Stimulated activated CD8-positive, alpha-beta memory T cell treated with anti-CD3 and anti-CD28 coated beads, Interleukin-4, amount 100 ng/mL, for 1 hour (primary cell): Measurements from ENCODE around the gene DTX1.
"Not testable (repeated sequence)": the region's sequence is repeated elsewhere in the genome, so short reads cannot be mapped to it uniquely, and the experiment has no call there.

ENCODE experiments used
- DNase-seq, 2 donors: peaks; one replicate each; pipeline ENCODE4 v3.0.0-alpha.2; 2020; ENCODE audit warnings: low read depth in 2 of 2, low spot score in 1 of 2

Gene DTX1

DNA sequence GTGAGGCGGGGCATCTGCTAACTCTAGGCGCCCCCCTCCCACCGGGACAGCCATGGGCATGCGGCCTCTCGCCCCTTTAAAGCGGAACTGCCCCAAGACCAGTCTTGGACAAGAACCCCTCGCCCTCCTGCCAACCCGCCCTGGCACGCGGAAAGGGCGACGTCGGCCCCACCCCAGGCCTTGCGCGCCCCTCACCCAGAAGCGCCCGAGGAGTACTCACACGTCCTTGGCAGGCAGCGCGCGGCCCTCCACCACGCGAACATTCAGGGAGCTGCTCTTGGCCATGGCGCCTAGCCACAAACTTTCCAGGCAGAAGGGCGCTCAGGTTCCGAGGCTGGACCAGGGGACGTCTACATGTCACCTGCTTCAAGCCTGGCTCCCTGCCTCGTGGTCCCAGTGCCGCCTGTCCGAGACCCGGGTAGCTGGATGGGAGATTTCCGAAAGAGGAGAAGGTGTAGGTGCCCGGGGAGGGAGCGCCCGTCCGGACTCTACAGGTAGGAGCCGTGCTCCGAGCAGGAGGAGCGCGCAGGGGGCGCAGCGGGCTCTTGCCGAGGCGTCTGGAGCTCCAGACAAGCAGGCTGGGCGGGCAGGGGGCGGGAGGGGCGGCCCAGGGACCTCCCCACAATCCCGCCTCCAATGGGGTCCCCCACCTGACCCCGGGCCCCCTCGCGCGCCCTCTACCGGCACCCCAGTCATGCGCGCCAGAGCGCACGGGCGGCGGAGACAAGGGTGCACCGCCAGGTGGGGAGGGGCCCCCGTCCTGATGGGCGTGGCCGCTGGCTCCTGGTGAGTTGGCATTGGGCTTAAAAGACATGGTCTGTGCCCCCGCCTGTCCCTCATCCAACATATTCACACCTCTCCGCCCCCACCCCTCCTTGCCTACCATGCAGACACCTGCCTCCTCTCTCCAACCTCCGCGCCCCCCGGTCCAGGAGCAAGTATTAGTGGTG, 78.9 kb downstream of the DTX1 start, which contains the start of gene RASAL1:
Gene RASAL1, minus strand, starts transcription at position 584 of the 950 bp plus-strand sequence. Its CDS starts 299 bp downstream, at position 285.
- DNase-seq = peak in 1 of 2 donors; percentile 25

DNA sequence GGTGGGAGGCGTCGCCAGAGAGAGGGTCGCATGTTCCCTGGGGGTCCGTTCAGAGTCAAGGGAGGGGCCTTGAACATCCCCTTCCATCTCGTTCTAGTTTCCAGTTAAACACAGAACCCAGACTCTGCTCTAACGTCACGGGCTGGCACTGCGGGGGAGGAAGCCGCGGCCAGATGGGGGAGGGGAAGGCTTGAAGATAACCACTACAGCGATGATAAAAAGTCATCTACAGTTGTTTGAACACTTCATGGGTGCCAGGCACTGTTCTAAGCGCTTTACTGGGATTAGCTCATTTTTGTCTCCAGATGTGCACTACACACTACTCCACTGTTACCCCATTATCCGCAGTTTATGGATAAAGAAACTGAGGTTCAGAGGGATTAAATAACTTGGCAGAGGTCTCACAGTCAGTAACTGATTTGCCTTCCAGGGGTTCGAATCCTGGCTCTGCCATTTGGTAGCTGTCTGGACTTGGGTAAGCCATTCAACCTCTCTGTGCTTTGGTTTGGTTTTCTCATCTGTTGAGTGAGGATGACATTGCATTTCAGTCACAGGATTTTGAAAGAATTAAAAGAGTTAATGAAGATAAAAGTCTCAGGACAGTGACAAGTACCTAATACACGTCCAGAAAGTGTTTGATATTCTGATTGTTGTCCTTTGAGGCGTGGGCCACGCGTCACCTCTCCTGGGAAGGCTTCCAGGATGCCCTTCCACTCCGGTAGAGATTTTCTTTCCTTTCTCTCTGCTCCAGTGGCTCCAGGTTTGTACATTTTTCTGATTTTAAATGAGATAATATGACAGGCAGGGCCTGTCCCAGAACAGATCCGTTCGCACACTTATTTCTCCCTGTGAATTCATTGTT, 79.8 kb downstream of the DTX1 start:
- no peak for DNase-seq

DNA sequence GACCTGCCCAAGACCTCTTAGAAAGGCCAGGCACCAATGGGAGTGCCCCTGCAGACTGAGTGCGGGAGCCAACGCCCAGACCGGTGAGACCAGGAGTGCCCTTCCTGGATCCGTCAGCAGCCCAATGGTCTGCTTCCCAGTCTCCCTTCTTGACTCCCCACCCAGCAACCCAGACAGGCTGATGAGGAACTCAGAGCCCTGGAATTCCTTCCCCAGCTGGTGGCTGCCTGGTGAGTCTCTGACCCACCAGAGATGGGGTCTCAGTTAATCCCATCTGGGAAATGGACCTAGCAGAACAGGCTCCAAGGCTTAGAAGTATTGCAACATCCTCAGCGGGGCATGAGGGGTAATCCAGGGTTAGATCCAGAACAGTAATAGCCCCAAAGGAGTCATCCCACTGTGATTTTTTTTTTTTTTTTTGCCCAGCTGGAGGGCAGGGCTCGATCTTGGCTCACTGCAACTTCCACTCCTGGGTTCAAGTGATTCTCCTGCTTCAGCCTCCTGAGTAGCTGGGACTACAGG, 80.5 kb downstream of the DTX1 start:
- DNase-seq = no peak

DNA sequence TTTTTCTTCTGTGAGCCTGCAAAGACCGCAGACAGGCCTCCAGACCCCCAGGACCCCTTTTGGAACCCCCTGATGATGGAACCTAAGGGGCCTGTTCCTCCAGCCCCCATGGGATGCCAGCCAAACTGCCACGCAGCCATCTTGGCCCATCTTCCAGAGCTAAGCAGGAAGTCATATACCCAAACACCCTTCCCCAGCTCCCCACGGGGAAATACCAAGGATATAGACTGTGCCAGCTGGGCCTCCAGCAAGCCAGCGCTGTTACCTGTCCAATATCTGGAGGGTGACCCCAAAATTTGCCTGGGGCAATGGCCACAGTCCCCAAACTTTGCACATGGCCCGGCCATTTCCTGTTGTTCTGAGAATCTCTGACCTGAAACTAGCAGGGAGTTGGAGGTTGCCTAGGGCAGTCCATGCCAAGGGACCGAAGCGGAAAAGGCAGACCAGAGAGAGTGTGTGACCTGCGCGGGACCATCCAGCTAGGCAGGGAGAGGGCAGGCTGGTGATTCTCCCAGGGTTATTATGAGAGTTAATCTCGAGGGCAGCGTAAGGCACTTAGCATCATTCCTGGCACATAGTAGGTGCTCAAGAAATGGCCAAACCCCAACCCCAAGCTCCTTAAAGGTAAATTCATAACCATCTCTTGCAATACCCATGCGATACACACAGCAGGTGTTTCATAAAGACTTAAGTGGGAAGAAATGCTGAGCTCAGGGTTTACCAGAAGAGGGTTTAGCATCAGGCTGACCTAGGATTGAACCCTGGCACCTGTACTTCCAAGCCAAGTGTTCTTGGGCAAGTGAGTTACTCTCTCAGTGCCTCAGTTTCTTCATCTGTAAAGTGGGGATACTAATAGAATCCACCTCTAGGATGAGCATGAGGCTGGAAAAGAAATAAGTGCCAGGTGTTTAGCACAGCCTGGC, 81.6 kb downstream of the DTX1 start:
- DNase-seq = no peak

GRCh38 chr12:113138826-113139225, 82.3 kb downstream of the DTX1 start:
- DNase-seq = no peak

GRCh38 chr12:113140706-113141105, 84.2 kb downstream of the DTX1 start:
- no peak for DNase-seq

DNA sequence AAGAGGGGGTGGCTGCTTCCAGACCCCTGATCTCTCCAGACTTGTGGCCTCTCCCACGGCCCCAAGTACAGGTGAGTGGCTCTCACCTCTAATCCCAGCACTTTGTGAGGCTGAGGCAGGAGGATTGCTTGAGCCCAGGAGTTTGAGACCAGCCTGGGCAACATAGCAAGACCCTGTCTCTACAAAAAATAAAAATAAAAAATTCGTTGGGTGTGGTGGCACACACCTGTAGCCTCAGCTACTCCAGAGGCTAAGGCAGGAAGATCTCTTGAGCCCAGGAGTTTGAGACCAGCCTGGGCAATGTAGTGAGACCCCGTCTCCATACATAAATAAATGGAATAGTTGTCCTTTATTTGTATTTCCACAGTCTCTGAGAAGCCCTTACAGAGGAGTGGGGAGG, 85.2 kb downstream of the DTX1 start:
- DNase-seq = not testable (repeated sequence)

GRCh38 chr12:113142173-113142885, 85.8 kb downstream of the DTX1 start:
- DNase-seq = no peak

DNA sequence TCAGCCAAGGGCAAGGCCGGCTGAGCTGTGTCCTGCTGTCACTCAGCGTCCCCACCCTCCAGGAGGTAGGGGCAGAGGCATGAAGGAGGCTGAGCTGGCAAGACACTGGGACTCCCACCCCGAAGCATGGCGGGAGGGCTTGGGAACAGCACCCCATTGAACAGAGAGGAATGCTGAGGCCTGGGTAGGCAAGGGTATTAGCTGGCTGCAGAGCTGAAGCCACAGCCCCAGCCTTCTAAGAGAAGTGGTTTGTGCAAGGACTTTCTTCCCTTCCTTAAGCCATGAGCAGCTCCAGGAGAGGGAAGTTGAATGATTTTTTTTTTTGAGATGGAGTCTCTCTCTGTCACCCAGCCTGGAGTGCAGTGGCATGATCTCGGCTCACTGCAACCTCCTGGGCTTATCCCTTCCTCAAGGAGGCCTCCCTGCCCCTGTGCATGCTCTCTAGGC, 86.4 kb downstream of the DTX1 start:
- no peak for DNase-seq

- DNase-seq = no peak
Measured at GRCh38 chr12:113143959-113144358, 87.4 kb downstream of the DTX1 start.

DNA sequence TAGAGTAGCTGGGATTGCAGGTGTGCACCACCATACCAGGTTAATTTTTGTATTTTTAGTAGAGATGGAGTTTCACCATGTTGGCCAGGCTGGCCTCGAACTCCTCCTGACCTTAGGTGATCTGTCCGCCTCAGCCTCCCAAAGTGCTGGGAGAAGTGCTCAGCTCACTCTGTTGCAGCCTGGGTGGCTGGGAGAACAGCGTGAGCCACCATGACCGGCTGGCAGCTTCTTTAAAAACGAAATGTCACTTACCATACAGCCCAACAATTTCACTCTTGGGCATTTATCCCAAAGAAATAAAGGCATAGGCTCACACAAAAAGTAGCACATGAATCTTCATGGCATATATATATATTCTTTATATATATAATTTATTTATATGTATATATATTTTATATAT, 88.3 kb downstream of the DTX1 start:
- no peak for DNase-seq

DNA sequence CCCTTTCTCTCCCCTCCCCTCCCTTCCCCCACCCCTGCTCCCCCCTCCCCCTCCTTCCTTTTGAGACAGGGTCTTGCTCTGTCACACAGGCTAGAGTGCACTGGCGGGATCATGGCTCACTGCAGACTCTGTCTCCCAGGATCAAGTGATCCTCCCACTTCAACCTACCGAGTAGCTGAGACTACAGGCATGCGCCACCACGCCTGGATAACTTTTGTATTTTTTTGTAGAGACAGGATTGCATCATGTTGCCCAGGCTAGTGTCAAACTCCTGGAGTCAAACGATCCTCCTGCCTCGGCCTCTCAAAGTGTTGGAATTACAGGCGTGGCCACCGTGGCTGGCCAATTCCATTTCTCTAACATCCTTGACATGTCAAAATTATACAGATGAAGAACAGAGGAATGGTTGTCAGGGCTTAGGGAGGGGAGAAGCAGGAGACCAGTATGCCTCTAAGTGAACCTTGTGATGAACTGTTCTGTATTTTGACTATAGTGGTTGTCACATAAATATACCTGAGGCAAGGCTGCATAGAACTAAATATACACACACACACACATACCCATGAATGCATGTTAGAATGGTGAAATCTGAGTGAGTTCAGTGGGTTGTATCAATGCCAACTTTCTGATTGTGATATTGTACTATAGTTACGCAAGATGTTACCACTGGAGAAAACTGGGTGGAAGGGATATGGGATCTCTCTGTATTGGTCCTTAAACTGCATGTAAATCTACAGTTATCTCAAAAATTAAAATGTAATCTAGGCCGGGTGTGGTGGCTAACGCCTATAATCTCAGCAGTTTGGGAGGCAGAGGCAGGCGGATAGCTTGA, 89.4 kb downstream of the DTX1 start:
- DNase-seq = no peak

- DNase-seq = no peak
Measured at GRCh38 chr12:113146999-113147398, 90.5 kb downstream of the DTX1 start.
